ENCODE results near the gene KCNJ2.

KCNJ2 gene

DNA sequence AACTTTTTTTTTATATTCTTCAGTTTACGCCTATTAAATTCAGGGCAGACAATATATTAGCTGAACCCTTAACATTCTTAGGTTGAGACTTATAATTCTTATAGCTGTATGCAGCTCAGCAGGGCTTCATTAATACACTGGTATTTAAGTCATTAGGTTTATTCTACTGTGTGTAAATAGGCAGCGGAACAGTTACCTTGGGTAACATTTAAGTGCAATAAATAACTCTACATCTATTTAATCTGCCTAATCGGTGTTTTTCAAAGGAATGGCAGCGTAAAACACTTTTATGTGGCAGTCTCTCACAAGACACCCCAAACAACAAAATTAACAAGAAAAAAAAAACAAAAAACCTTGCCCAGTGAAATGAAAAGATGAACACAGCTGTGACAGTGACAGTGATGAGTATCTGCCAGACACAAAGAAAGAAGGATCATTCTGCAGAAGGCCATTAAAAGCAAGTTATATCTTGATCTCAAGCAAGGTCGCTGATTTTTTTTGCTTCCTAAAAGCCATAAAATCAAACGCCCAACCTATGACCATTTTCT, 32.6 kb downstream of the KCNJ2 start:
- TF ChIP-seq, protein P1, sequence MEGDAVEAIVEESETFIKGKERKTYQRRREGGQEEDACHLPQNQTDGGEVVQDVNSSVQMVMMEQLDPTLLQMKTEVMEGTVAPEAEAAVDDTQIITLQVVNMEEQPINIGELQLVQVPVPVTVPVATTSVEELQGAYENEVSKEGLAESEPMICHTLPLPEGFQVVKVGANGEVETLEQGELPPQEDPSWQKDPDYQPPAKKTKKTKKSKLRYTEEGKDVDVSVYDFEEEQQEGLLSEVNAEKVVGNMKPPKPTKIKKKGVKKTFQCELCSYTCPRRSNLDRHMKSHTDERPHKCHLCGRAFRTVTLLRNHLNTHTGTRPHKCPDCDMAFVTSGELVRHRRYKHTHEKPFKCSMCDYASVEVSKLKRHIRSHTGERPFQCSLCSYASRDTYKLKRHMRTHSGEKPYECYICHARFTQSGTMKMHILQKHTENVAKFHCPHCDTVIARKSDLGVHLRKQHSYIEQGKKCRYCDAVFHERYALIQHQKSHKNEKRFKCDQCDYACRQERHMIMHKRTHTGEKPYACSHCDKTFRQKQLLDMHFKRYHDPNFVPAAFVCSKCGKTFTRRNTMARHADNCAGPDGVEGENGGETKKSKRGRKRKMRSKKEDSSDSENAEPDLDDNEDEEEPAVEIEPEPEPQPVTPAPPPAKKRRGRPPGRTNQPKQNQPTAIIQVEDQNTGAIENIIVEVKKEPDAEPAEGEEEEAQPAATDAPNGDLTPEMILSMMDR (IDR thresholded peaks at IDR 0.05; ENCODE audit: low read depth, low read length): no peak
- DNase-seq (ENCODE audit: extremely low read depth, low read depth): no peak

DNA sequence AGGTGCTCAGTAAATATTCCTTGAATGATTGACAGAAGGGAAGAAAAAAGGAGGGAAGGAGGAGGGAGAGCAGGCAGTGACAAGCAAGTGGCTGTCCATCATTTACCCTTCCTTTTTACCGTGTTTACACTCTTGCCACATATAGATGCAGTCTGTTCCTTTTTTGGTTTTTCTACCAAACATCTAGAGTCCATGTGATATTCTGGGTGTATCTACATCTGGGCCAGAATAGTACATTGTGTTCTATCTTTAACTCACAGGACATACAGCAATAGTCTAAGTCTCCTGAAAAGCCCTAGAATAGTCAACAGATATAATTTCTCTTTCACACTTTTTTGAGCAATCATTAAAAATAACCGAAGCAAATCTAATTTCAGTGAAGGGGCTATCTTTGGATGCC, 33.5 kb downstream of the KCNJ2 start:
- TF ChIP-seq, protein P1 (IDR thresholded peaks at IDR 0.05; ENCODE audit: low read depth, low read length): no peak
- DNase-seq (ENCODE audit: extremely low read depth, low read depth): no peak

DNA sequence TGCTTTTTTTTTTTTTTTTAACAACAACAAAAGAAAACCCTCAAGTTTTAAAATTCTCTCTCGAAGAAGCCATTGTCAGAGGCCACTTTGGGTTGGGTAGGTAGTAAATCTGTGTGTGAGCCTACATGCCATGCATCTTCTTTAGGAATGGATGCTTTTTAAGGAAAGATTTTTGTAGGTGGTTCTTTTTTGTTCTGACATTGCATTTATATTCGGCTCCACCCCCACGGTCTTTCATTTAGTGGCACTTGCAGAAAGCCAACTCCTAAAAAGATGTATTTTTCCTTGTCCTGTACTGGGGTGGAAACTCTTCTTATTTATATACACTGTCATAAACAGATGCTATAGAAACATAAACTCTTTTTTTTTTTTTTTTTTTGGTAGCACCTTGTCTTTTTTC, 35.1 kb downstream of the KCNJ2 start:
- TF ChIP-seq, protein P1 (IDR thresholded peaks at IDR 0.05; ENCODE audit: low read depth, low read length): no peak
- DNase-seq (ENCODE audit: extremely low read depth, low read depth): no peak

DNA sequence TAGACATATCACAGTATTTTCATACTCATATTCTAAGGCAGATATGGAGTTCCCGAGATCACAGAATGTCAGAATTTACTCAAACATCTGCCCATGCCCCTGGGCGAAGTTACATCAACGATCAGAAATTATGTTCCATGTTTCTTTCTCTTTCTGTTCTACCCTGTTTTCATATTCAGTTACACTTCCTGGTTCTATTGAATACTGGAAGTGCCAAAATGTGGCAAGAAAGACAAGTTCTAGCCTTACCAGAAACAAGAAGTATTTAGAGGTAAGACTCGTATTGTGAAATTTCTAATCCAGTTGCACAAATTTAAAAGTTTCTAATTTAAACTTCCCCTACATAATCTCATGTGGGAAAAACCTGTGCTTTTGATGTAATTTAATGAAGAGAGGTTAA, 36.1 kb downstream of the KCNJ2 start:
- no peak for DNase-seq (ENCODE audit: extremely low read depth, low read depth)
- TF ChIP-seq, protein P1 (IDR thresholded peaks at IDR 0.05; ENCODE audit: low read depth, low read length): no peak

DNA sequence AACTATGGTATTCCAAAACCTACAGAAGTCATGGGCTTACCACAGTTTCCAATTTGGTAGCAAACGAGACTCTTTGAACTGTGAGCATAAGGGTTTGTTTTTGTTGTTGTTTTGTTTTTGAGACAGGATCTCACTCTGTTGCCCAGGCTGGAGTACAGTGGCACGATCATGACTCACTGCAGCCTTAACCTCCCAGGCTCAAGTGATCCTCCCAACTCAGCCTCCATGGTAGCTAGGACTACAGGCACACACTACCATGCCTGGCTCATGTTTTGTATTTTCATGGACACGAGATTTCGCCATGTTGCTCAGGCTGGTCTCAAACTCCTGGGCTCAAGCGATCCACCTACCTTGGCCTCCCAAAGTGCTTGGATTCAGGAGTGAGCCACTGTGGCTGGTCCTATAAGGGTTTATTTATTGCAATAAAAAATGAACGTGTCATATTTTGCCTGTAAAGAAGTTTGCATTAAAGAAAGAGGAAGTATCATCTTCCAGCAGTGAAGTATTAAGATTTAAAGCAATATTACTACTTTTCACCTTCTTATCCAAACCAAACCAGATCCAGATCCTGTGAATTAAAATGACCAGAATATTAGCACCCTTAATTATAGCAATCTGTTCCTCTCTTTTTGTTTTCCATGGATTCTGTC, 37.2 kb downstream of the KCNJ2 start:
- DNase-seq (ENCODE audit: extremely low read depth, low read depth): no peak
- TF ChIP-seq, protein P1 (IDR thresholded peaks at IDR 0.05; ENCODE audit: low read depth, low read length): no peak

DNA sequence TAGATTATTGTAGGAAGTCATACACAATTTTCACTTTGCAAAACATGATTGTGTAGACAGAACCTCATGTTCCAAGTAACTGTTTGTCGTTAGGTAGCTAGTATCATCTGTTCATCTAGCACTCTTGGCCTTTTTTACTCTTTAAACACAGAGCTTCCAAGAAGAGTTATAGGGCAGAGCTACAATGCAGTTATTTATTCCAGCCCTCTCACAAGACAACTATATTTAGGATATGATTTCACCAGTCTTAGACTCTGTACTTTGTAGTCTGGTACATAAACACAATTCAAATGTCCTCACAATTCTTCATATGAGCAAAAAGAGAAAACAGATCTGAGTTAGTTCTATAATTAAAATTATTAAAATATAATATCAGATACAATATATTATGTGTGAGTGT, 37.9 kb downstream of the KCNJ2 start:
- TF ChIP-seq, protein P1 (IDR thresholded peaks at IDR 0.05; ENCODE audit: low read depth, low read length): no peak
- DNase-seq (ENCODE audit: extremely low read depth, low read depth): no peak

DNA sequence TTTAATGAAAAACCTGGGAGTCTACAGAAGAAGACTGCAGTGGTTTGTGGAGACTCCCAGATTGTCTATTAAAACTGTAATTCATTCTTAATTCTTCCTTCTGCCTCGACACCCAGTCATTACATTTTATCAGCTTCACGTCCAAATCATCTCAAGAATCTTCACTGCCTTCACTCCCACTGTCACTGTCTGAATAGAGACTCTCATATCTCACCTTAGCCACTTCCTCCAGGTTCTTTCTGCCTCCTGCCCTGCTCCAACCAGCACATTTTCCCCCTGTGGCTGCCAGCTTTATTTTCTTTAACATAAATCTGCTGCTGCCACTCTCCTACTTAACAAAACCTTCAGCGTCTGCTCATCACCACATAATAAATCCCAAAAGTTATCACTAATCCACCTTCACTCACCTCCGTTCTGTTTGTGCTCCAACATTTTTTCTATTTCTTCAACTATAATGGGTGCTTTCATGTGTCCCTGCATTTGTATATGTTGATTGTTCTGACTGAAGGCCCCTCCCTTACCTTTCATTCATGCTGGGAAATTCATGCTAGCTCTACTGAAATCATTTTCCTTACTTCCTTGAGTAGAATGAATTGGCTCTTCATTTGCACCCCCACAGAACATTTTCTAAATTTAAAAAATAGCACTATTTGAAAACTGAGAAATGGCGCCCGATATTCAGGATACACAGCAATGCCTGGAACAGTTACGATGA, 38.9 kb downstream of the KCNJ2 start:
- no peak for DNase-seq (ENCODE audit: extremely low read depth, low read depth)
- TF ChIP-seq, protein P1 (IDR thresholded peaks at IDR 0.05; ENCODE audit: low read depth, low read length): no peak

Measured in AG09319 (cell line).